DOHH2 (cell line): ENCODE data around the gene SPTBN1.

ENCODE experiments used
- H3F3A ChIP-seq: fragments of 200-600 bp; sonication (generic), shearing (Covaris generic); 2 replicates; pipeline ENCODE4 v1.6.0; 2016; ENCODE audit warnings: antibody characterized with exemption, mild to moderate bottlenecking; ENCODE audit not compliant: control insufficient read depth, insufficient read depth
- H3K27ac ChIP-seq: fragments of 200-600 bp; sonication (generic); 2 replicates; pipeline ENCODE4 v1.5.1; 2014; ENCODE audit warnings: low read depth, mild to moderate bottlenecking, low read length, moderate library complexity
- H3K27me3 ChIP-seq: fragments of 200-600 bp; sonication (generic); 2 replicates; pipeline ENCODE4 v1.6.1; 2014; ENCODE audit warnings: mild to moderate bottlenecking, low read length, mixed read lengths; ENCODE audit not compliant: control insufficient read depth
- H3K36me3 ChIP-seq: fragments of 200-600 bp; sonication (generic); 2 replicates; pipeline ENCODE4 v1.6.1; 2014; ENCODE audit warnings: mild to moderate bottlenecking, low read length, moderate library complexity, mixed read lengths; ENCODE audit not compliant: control insufficient read depth
- H3K4me1 ChIP-seq: fragments of 200-600 bp; sonication (generic); 2 replicates; pipeline ENCODE4 v1.6.1; 2014; ENCODE audit warnings: mild to moderate bottlenecking, low read length, mixed read lengths; ENCODE audit not compliant: control insufficient read depth
- H3K4me2 ChIP-seq: fragments of 200-600 bp; sonication (generic); 2 replicates; pipeline ENCODE4 v1.6.0; 2014; ENCODE audit warnings: mild to moderate bottlenecking, low read length, moderate library complexity
- H3K4me3 ChIP-seq: fragments of 200-600 bp; sonication (generic); 2 replicates; pipeline ENCODE4 v1.5.1; 2014; ENCODE audit warnings: mild to moderate bottlenecking, low read length, mixed read lengths
- H3K79me2 ChIP-seq: fragments of 200-600 bp; sonication (generic); 2 replicates; pipeline ENCODE4 v1.6.1; 2014; ENCODE audit warnings: mild to moderate bottlenecking, low read length, mixed read lengths; ENCODE audit not compliant: control insufficient read depth
- H3K9me2 ChIP-seq: fragments of 200-600 bp; sonication (generic); replicated peaks from 2 replicates; pipeline ENCODE4 v1.6.1; 2014; ENCODE audit warnings: mild to moderate bottlenecking, low read length, mixed read lengths; ENCODE audit not compliant: control insufficient read depth
- H3K9me3 ChIP-seq: fragments of 200-600 bp; sonication (generic); 2 replicates; pipeline ENCODE4 v1.6.1; 2014; ENCODE audit warnings: antibody characterized with exemption, low read length, mixed read lengths; ENCODE audit not compliant: control insufficient read depth, insufficient read depth
- H4K20me1 ChIP-seq: fragments of 200-600 bp; sonication (generic); 2 replicates; pipeline ENCODE4 v1.6.0; 2014; ENCODE audit warnings: low read depth, mild to moderate bottlenecking, antibody characterized with exemption, low read length, moderate library complexity; ENCODE audit not compliant: control insufficient read depth, insufficient read depth
- EZH2phosphoT487 ChIP-seq: fragments of 200-600 bp; sonication (generic); IDR thresholded peaks from 2 replicates; pipeline ENCODE4 v1.6.1; 2017; ENCODE audit warnings: borderline replicate concordance, mild to moderate bottlenecking, antibody characterized with exemption, low read length, moderate library complexity, mixed read lengths
- TF ChIP-seq, protein P1 (sequence below): fragments of 200-600 bp; sonication (generic); IDR thresholded peaks from one replicate; pipeline ENCODE4 v1.5.1; 2014; ENCODE audit warnings: antibody characterized with exemption, mild to moderate bottlenecking, low read depth, low read length; ENCODE audit not compliant: poor library complexity, severe bottlenecking

SPTBN1 gene

DNA sequence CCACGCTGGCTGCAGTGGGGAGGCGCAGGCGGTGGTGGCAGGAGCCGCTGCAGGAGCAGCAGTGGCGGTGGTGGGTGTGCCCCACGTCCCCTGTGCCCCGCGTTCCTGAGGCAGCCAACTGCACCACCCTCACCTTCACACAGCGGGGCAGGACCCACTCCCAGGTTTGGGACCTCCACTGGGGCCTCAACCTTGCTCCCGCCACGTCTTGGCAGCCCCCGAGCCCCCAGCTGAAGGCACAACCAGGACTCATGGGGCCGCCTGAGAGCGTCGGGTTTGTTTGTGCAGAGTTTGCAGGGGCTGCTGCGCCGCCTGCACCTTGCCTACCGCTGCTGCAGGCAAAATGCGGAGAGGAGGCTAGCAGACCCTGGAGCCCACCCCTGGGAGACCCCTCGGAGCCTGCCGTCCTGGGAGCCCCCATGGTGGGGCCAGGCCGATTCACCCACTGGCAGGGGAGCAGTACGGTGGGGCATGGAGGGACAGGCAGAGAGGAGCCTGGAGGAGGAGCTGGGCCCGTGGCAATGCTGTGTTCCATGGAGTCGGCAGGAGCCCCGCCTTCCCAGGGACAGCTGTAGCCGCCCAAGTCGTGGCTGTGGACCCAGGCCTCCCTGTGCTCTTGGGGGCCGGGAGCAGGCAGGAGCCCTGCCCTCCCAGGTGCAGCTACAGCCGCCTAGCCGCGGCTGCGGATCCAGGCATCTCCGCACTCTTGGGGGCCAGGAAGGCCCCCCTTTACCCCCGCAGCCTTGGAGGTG is 252.6 kb downstream of the SPTBN1 start:
- Histone ChIP-seq H3K36me3 (no peaks in the 10 kb centered on the region), H3K4me3 (peak overlapping the region; percentile 51), H3K79me2 (no peaks in the 10 kb centered on the region), H3K9me3 (no peaks in the 10 kb centered on the region), H3K4me1 (peaks cover 21% of the 10 kb centered on the region), H3F3A (no peaks in the 10 kb centered on the region; the same call in 1 of the 2 replicates), H3K27ac (no peak overlapping the region), H3K4me2 (peak overlapping the region; percentile 56), H3K9me2 (no peaks in the 10 kb centered on the region), H4K20me1 (no peaks in the 10 kb centered on the region), H3K27me3 (peaks cover 3% of the 10 kb centered on the region; the same call in 1 of the 2 replicates)
- TF ChIP-seq EZH2phosphoT487 = no peak
- TF ChIP-seq, protein P1, sequence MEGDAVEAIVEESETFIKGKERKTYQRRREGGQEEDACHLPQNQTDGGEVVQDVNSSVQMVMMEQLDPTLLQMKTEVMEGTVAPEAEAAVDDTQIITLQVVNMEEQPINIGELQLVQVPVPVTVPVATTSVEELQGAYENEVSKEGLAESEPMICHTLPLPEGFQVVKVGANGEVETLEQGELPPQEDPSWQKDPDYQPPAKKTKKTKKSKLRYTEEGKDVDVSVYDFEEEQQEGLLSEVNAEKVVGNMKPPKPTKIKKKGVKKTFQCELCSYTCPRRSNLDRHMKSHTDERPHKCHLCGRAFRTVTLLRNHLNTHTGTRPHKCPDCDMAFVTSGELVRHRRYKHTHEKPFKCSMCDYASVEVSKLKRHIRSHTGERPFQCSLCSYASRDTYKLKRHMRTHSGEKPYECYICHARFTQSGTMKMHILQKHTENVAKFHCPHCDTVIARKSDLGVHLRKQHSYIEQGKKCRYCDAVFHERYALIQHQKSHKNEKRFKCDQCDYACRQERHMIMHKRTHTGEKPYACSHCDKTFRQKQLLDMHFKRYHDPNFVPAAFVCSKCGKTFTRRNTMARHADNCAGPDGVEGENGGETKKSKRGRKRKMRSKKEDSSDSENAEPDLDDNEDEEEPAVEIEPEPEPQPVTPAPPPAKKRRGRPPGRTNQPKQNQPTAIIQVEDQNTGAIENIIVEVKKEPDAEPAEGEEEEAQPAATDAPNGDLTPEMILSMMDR = peak; percentile 19

DNA sequence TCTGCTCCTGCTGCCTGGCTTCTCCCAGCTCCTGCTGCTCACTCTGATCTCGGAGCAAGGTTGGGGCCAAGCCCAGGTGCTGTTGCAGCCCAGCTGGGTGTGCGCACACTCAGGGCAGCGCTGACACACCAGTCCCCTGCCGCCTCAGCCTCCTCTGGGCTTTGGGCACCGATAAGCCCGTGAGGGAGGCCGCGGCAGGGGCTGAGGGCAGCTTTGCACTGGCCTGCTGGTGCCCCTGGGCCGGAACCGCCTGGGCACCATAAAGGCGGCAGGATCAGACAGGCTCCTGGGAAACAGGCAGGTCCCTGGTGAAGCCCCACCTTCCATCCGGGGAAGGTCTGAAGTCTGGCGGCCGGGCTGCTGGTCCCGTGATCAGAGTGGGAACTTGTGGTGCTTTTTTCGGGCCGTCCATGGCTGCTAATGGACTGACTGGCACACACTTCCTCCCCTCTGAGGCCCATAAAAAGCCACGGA is 253.2 kb downstream of the SPTBN1 start:
- no peaks in the 10 kb centered on the region for H4K20me1 ChIP-seq
- no peaks in the 10 kb centered on the region; the same call in 1 of the 2 replicates for H3F3A ChIP-seq
- no peaks in the 10 kb centered on the region for H3K36me3 ChIP-seq
- H3K4me1 ChIP-seq = peaks cover 21% of the 10 kb centered on the region
- H3K4me2 ChIP-seq = peak overlapping the region; percentile 56
- H3K27me3 ChIP-seq = peaks cover 3% of the 10 kb centered on the region; the same call in 1 of the 2 replicates
- no peaks in the 10 kb centered on the region for H3K9me3 ChIP-seq
- TF ChIP-seq, protein P1 = no peak
- TF ChIP-seq EZH2phosphoT487 = no peak
- H3K4me3 ChIP-seq = peak overlapping the region; percentile 51
- no peaks in the 10 kb centered on the region for H3K79me2 ChIP-seq
- H3K27ac ChIP-seq = no peak overlapping the region
- no peaks in the 10 kb centered on the region for H3K9me2 ChIP-seq

DNA sequence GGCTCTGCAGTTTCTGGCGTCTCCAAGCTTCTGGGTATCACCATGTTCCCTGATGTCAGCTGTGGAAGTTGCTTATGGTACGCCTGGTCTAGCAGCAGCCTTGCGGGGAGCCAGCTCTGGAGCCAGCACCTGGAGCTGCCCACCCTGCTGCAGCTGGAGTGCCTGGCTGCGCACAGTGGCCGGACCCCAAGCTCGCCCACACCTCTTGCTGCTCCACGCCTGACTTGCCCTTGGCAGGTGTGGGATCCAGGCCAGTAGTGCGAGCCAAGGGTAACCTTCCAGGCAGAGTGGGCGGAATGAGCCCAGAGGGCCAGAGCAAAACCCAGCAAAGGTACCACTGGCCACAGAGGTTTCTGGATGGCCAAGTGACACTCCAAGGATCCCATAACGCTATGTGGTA is 254.1 kb downstream of the SPTBN1 start:
- Histone ChIP-seq H3K9me3 (no peaks in the 10 kb centered on the region), H3K27ac (no peak overlapping the region), H3K4me3 (no peak overlapping the region), H3K9me2 (no peaks in the 10 kb centered on the region), H3K27me3 (peaks cover 3% of the 10 kb centered on the region; the same call in 1 of the 2 replicates), H3K36me3 (no peaks in the 10 kb centered on the region), H3K4me1 (peaks cover 22% of the 10 kb centered on the region), H3K79me2 (no peaks in the 10 kb centered on the region), H3F3A (peaks cover 6% of the 10 kb centered on the region), H3K4me2 (no peak overlapping the region), H4K20me1 (no peaks in the 10 kb centered on the region)
- TF ChIP-seq, protein P1 = no peak
- no peak for TF ChIP-seq EZH2phosphoT487
